H1 (cell line): ENCODE measurements around the gene AQP7.
"Not testable (repeated sequence)": the region's sequence is repeated elsewhere in the genome, so short reads cannot be mapped to it uniquely, and the experiment has no call there.

Experiments used
- ATF2 ChIP-seq: IDR thresholded peaks from 2 replicates; pipeline ENCODE4 v1.6.1; 2012; ENCODE audit warnings: low read length, inconsistent platforms
- CTBP2 ChIP-seq: IDR thresholded peaks from 2 replicates; pipeline ENCODE4 v1.7.0; 2011; ENCODE audit warnings: borderline replicate concordance, mild to moderate bottlenecking, moderate library complexity, mixed read lengths, low read length; ENCODE audit not compliant: insufficient read depth, insufficient read length
- CTCF ChIP-seq, 3 experiments: IDR thresholded peaks; 1 replicate in 2 of 3; 2 replicates in 1 of 3; pipeline versions ENCODE4 v1.5.1 to v1.6.1; 2011; ENCODE audit warnings: low read length in 3 of 3, mild to moderate bottlenecking in 3 of 3, inconsistent platforms in 2 of 3, low read depth in 1 of 3, moderate library complexity in 1 of 3; ENCODE audit not compliant: insufficient read depth in 1 of 3; ENCODE audit errors: control extremely low read depth in 1 of 3
- EGR1 ChIP-seq: IDR thresholded peaks from 2 replicates; pipeline ENCODE4 v1.6.1; 2011; ENCODE audit warnings: low read depth, low read length, borderline replicate concordance
- EP300 ChIP-seq, 2 experiments: IDR thresholded peaks; 1 replicate in 1 of 2; 2 replicates in 1 of 2; pipeline ENCODE4 v1.6.1; 2011 to 2012; ENCODE audit warnings: low read depth in 2 of 2, low read length in 2 of 2, mild to moderate bottlenecking in 2 of 2, borderline replicate concordance in 1 of 2, inconsistent platforms in 1 of 2, moderate library complexity in 1 of 2
- MAX ChIP-seq: IDR thresholded peaks from 2 replicates; pipeline ENCODE4 v1.6.1; 2012; ENCODE audit warnings: inconsistent platforms
- POLR2A ChIP-seq, 2 experiments: IDR thresholded peaks; 1 replicate in 1 of 2; 2 replicates in 1 of 2; pipeline ENCODE4 v1.6.1; 2011; ENCODE audit warnings: low read depth in 2 of 2, low read length in 2 of 2, mild to moderate bottlenecking in 2 of 2; ENCODE audit errors: control extremely low read depth in 1 of 2
- POLR2AphosphoS5 ChIP-seq: IDR thresholded peaks from 2 replicates; pipeline ENCODE4 v1.6.1; 2011; ENCODE audit warnings: low read depth, low read length
- SUZ12 ChIP-seq: fragments of 200-600 bp; sonication (generic); IDR thresholded peaks from 2 replicates; pipeline ENCODE4 v1.6.1; 2012; ENCODE audit warnings: mild to moderate bottlenecking, inconsistent platforms, low read length, moderate library complexity, mixed read lengths

GRCh38 chr9:33393986-33394385, 8.4 kb downstream of the AQP7 start:
- TF ChIP-seq SUZ12; CTCF (IDR thresholded peaks at IDR 0.05; ENCODE audit: control extremely low read depth in 1 of 3, insufficient read depth in 1 of 3, low read depth in 1 of 3, low read length in 3 of 3); POLR2A (IDR thresholded peaks at IDR 0.05; ENCODE audit: control extremely low read depth in 1 of 2, low read depth in 2 of 2, low read length in 2 of 2); EP300 (IDR thresholded peaks at IDR 0.05; ENCODE audit: borderline replicate concordance in 1 of 2, low read depth in 2 of 2, low read length in 2 of 2); EGR1; POLR2AphosphoS5; CTBP2; ATF2; MAX: not testable (repeated sequence)
